C4-2B (cell line): ENCODE results near the gene ARHGAP4.

ENCODE experiments used
- CTCF ChIP-seq: fragments of 450-650 bp; conservative IDR thresholded peaks from 2 replicates; pipeline ENCODE4 v1.5.1; 2017; ENCODE audit warnings: mild to moderate bottlenecking
- ZFX ChIP-seq: fragments of 450-650 bp; IDR thresholded peaks from 2 replicates; pipeline ENCODE4 v1.6.1; 2017

- no peak for TF ChIP-seq CTCF
- no peak for TF ChIP-seq ZFX
These were observed 51.5 kb downstream of the ARHGAP4 start for GRCh38 chrX:153874366-153875125.
